ENCODE data around the gene SRPX2.

The SRPX2 gene

DNA sequence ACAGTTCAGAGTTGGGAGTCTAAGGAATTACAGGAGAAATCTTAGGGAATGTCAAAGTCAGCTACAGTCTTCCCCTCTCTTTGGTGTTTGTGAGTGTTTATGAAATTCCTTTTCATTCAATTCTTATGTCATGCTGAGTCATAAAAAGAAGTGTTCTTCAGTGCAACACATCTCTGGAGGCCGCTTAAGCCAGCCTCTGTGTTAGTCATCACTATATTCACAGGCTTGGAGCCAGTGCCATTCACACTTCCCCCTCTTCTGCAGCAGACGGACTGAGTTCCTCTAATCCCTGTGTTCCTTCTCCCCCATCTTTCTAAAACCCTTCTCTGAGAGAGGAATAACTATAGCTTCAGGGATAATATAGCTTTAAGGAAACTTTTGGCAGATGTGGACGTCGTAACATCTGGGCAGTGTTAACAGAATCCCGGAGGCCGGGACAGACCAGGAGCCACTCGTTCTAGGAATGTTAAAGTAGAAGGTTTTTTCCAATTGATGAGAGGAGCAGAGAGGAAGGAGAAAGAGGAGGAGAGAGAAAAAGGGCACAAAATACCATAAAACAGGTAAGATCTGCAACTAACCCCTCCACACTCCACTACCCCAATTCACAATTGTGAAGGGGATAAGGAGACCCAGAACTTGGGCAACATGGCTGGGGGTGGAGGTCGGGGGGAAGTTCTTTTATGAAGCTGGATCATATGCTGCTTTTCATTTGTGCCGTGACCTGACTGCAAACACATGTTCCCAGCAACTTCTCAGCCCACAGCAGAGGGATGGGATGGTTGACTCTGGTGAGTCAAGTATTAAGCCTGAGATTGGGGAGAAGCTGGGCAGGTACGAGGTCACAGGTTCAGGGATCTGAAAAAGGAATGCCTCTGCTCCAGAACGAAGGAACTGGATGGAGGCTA lies at the start of gene SRPX2:
TSS of gene SRPX2 (plus strand) at position 244 of the 905 bp plus-strand sequence. CDS start 2,124 bp downstream, outside the sequence.
- no peak for DNase-seq

GRCh38 chrX:100596601-100597000 lies 47.4 kb upstream of the SRPX2 start:
- DNase-seq, result no peak

- no peak for DNase-seq
These were observed 44.5 kb upstream of the SRPX2 start for GRCh38 chrX:100599456-100599855.

DNA sequence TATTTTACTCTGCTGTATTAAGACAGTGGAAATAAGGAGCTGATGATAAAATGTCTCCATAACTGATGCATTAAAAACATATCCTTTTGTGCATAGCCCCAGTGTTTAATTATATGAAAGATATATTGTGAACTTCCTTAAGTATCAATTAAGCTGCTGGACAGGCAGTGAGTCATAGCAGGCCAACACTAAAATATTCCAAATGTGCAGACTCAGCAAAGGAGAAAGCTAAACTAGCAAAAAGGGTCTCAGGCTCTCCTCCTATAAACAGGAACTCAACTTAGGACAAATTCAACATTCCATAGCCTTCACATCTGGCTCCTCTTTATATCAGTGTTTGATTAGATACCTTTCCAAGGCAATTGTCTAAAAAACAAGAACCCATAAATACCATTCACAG lies 43.7 kb upstream of the SRPX2 start:
- no peak for DNase-seq

GRCh38 chrX:100600758-100601157 lies 43.2 kb upstream of the SRPX2 start:
- no peak for DNase-seq

DNA sequence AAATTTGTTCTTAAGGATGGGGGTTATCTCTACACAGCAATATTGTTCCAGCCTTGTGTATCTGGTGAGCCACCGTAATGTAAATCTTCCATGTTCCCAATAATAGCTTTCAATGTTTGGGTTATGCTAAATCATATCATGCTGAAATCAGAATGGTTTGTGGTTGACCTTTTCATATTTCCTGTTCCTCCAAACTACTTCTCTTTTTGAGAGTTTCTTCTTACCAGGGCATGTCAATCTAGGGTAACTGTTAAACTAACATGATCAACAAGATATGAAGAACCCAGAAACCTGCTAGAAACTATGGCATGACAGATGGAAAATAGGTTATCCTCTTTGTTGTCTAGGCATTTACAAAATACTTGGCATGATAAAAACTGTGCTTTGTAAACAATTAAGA lies 37.2 kb upstream of the SRPX2 start:
- no peak for DNase-seq

DNA sequence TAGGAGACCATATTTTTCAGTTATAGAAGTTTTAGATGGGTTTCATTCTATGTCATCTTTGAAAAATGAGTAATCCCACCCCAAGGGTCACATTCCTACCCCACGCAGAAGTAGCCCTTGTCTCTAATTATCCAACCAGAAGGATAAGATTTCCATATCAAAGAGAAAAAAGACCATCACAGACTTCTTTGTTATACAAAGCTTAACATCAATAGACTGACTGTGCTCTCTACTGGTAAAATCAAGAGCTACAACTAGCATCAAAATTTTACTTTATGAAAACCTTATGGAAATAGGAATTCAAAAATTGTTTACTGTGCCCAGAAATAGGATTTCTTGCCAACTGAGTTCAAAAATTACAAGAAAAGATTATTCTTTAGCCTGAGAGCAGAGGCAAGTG lies 34.4 kb upstream of the SRPX2 start:
- DNase-seq, result no peak

DNA sequence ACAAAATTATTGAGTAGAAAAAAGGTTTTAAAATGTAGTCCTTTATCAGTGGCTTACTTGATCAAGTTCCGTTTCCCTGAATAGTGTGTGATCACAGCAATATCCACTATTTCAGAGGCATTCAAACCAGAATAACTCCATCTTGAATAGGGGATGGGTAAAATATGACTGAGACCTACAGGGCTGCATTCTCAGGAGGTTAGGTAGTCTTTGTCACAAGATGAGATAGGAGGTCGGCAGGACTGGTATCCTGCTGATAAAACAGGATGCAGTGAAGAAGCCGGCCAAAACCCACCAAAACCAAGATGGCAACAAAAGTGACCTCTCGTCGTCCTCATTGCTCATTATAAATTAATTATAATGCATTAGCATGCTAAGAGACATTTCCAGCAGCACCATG lies 32.0 kb upstream of the SRPX2 start:
- no peak for DNase-seq

DNA sequence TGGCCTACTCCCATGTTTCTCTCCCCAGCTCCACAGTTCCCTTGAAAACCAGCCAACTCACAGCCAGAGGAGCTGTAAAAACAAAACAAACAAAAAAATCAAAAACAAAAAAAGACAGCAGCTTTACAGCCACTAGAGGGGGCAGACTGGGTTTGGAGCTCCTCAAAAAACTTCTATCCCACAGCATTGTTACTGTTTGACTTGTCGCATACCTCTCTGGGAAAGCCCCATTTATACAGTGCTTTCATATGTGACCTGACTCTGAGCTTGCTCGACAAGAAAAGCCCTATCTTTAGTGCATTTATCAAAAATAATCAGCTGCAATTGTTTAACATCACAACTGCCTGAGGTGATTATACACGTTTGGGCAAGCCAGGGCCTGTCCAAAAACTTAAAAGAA lies 29.0 kb upstream of the SRPX2 start:
- DNase-seq, result no peak

DNA sequence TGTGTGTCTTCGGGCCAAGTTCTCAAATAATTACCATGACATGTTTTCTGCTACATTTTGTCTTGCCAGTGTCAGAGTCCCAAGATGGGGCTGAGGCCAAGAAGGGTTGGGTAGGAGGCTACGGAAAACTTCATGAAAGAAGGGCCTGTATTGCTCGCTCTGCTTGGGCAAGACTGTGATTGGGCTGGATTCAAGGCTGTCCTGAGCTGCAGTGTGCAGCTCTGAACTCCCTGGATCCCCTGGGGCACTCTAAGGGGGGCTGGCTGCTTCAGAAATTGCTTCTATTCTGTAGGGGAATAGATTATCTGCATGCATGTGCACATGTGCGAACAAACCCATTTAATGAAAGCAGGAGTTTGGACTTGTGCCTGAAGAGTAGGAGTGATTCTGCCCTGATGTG lies 21.0 kb upstream of the SRPX2 start:
- DNase-seq, result no peak

- DNase-seq, result no peak
These were observed 18.0 kb upstream of the SRPX2 start for GRCh38 chrX:100625985-100626491.

DNA sequence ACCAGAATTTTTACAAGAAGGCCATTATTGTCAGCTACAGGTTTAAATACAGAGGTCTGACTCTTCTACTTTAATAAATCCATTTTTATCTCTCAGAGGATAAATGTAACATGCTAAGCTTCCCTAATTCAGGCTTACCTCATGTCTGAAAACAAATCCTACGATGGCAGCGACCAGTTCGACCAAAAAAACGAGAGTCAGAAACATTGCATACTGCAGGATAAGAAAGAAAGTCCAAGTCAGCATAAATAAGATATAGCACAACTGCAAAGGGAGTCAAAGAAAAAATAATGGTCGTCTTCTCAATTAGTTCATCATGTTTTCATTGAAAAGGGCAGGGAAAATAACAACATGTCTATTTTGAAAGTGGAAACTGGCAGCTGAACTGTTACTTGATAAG lies 9.0 kb upstream of the SRPX2 start:
- no peak for DNase-seq

GRCh38 chrX:100635989-100636320 lies 8.0 kb upstream of the SRPX2 start:
- no peak for DNase-seq

DNA sequence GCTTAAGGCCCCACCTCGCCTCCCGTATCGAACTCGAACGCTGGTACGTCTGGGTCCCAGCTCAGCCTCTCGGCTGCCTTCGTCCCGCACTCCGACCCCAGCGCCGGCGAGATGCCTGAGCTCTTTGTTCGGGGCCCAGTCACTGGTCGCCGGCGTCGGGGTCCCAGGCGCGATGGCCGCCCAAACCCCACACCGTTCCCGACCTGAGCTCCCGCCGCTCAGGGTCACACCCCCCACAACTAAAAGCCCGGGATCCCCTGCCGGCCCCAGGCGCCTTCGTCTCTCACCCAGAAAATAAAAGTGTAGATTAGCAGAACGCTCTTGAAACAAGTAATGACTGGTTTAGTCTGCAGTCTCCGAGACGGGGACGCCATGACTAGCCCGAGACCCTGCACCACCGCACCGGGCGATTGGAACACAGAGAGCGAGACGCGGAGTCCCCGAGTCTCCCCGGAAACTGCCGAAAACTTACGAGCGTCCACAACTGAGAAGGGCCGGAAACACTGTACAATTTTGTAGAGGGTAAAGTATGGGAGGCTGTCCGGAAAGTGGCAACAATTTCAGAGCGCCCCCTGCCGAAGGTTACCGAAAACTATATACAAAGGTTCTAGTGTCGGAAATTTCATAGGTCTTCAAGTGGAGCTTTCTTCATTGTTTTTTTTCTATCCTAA lies 7.5 kb upstream of the SRPX2 start, which contains the start of gene TSPAN6:
TSS of gene TSPAN6 (minus strand) at position 486 of the 671 bp plus-strand sequence. CDS start at position 374, 112 bp downstream.
- no peak for DNase-seq

DNA sequence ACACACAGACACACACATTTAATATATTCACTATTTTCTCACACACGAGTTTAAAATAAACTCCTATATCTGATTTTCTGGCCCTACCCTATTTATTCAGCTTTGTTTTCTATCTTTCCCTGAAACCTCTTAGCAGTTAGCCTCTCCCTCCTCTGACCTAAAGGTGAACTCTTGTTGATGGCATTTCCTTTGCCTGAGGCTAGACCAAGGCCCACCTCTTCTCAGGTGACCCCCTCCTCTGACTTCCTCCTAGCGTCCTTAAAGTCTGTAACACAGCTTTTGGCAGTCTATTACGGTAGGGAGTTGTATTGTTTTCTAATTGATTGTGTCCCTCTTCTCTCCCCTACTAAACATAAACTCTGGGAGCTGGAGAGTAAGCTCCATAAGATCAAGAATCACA lies 1.7 kb upstream of the SRPX2 start:
- DNase-seq, result no peak

GRCh38 chrX:100643212-100643611 lies 787 bp upstream of the SRPX2 start:
- no peak for DNase-seq

DNA sequence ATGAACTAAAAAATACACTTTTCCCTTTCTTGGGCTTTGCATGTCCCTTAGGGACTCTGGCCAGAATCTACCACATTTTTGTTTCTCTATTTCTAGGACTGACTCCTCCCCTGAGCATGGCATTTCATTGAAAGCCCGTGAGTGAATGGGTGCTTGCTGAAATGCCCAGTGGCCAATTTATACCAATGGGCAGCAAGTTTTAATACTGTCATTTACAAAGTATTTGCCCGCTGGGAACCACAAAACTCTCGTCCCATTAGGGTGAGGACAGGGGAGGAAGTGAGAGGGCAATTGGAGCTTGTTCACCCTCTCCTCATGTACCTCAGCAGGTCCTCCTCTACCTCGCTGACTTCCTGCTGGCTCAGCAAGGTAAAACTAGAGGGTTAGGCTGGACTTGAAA lies 1.1 kb downstream of the SRPX2 start:
- no peak for DNase-seq

DNA sequence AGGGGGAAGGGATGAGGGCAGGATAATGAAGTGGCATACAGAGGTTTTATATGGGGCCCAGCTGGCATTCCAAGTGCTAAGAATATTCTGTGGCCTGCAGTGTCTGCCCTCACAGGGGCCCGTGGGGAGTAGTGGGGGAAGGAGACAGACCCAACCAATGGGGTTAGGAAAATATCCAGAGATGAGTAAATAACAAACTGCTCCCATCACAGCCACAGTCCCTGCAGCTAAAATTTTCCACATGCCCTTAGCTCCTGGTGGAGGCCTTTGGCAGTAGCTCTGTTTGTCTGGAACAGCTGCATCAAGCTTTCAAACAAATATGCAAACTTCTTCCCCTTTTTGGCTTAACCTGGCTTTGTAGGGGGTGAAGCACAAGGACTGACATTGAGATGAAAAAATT lies 3.1 kb downstream of the SRPX2 start:
- DNase-seq, result no peak

DNA sequence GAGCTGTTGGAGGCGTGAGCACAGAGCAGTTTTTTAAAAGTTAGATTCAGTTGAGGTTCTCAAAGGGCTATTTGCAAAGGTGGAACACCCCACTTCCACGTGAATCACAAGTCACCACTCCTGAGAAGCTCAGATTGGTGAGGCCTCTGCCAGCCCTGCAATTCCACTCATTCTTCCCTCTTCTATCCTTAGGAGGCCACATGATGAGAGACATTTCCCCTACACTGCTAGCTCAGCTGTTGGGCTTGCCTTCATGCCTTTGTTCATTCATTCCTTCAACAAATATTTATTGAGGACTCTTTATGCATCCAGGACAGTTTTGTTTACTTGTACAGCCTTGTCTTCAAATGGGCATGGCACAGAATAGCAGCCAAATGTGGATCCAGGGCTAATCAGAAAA lies 3.7 kb downstream of the SRPX2 start:
- no peak for DNase-seq

GRCh38 chrX:100648458-100649417 lies 4.7 kb downstream of the SRPX2 start:
- DNase-seq, result no peak

DNA sequence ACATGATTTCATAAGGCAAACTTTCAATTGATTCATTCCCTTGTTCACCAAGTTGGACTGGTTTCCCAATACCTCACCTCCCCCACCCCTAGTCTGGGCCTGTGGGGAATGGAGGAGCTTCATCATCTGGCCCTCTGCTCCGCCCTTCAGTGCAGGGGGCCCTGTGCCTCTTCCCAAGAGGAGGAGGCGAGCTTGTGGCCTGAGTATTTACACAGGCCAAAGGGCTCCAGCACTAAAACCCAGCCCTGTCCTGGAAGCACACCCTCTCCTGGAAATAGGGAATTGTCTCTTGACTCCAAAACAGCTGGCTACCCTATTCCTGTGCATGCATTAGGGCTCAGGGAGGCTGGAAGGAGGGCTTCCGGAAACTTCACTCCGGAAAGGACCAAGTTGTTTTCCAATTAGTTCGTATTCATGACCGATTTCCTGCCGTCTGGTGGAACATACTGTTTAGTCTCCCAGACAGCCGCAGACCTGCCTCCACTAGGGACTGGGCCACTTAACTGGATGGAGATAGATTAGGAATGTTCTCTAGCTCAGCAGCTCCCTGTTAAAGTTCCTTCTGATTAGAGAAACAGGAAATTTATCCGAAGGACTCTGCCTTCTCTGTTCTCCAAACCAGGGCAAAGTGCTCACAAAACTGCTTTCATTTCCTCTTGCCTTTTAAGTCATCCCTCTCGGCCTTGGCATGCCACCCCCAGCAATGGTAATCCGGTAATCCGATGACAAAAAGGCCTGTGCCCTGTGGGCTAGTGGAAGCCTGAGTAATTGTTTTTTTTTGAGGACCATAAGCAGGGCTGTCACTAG lies 5.8 kb downstream of the SRPX2 start:
- no peak for DNase-seq

- DNase-seq, result no peak
These were observed 6.8 kb downstream of the SRPX2 start for GRCh38 chrX:100650841-100651240.
